K562 (cell line): ENCODE measurements around the gene FRMD4A. TPM values are rescaled to one million over a fixed set of nuclear protein-coding genes. Genes with fewer than 3 reads are reported as not detected.

Experiments
- ATAC-seq: fragments of 200-7000 bp; cut with Tn5 transposase; 3 replicates; pipeline ENCODE4 v1.9.1; 2020; ENCODE audit warnings: moderate library complexity
- BruUV-seq: library from RNA; stranded (reverse); fragments of 400-500 nt; replicated peaks from 2 replicates; lab custom pipeline; 2021; lab: Mats Ljungman, UMichigan
- CTCF ChIA-PET: fragments of 300-600 bp; formaldehyde crosslinking; extraction: SDS; loops from one replicate; lab custom pipeline; 2021; ENCODE audit warnings: low intra/inter-chr PET ratio; lab: Yijun Ruan, JAX
- POLR2A ChIA-PET: fragments of 300-600, 350-650 bp; sonication (Branson Sonifier 250); formaldehyde crosslinking; extraction: SDS; loops from one replicate; lab custom pipeline; 2021; ENCODE audit warnings: antibody characterized with exemption, inconsistent platforms; lab: Yijun Ruan, JAX
- DNase-seq, 4 experiments: peaks; one replicate each; pipeline versions ENCODE4 v3.0.0 to v3.0.0-alpha.2; 2011 to 2018; ENCODE audit warnings: low spot score in 3 of 4, mixed read lengths in 3 of 4; ENCODE audit errors: extremely low read depth in 1 of 4
- FAIRE-seq: peaks from 2 replicates; lab custom pipeline; 2011; peaks lifted over from hg19 to GRCh38; lab: Jason Lieb, UNC
- H2AFZ ChIP-seq: 2 replicates; pipeline ENCODE4 v1.6.0; 2011; ENCODE audit warnings: low read depth, low read length, control low read depth, inconsistent platforms
- H3K27ac ChIP-seq: fragments of 200-600 bp; 3 replicates; pipeline ENCODE4 v1.8.0; 2011; ENCODE audit warnings: low read depth, mild to moderate bottlenecking, control low read depth, inconsistent platforms, low read length, moderate library complexity, mixed read lengths; ENCODE audit errors: extremely low read depth
- H3K27me3 ChIP-seq, 2 experiments: fragments of 300-600 bp in 1 of 2; 2 replicates in 1 of 2; 3 replicates in 1 of 2; pipeline versions ENCODE4 v1.6.0 to v1.8.0; 2011; ENCODE audit warnings: inconsistent platforms in 2 of 2, low read length in 2 of 2, mild to moderate bottlenecking in 1 of 2, mixed read lengths in 1 of 2, moderate library complexity in 1 of 2; ENCODE audit not compliant: control insufficient read depth in 2 of 2, insufficient read depth in 2 of 2
- H3K36me3 ChIP-seq: fragments of 300-600 bp; 3 replicates; pipeline ENCODE4 v1.8.0; 2011; ENCODE audit warnings: mild to moderate bottlenecking, low read length, inconsistent platforms; ENCODE audit not compliant: control insufficient read depth, insufficient read depth
- H3K4me1 ChIP-seq, 2 experiments: fragments of 200-600 bp in 1 of 2; replicated peaks in 1 of 2; 2 replicates in 1 of 2; 3 replicates in 1 of 2; pipeline versions ENCODE4 v1.5.1 to v1.8.0; 2011; ENCODE audit warnings: inconsistent platforms in 2 of 2, low read length in 2 of 2, mild to moderate bottlenecking in 1 of 2, mixed read lengths in 1 of 2, moderate library complexity in 1 of 2; ENCODE audit not compliant: control insufficient read depth in 2 of 2, insufficient read depth in 2 of 2
- H3K4me2 ChIP-seq: 2 replicates; pipeline ENCODE4 v1.6.1; 2011; ENCODE audit warnings: low read length, control low read depth, inconsistent platforms, mixed read lengths; ENCODE audit not compliant: insufficient read depth
- H3K4me3 ChIP-seq: fragments of 200-600 bp; sonication (generic), shearing (Covaris generic); 2 replicates; pipeline ENCODE4 v1.5.1; 2016; ENCODE audit warnings: control low read depth, inconsistent platforms
- H3K79me2 ChIP-seq: fragments of 200-600 bp; 3 replicates; pipeline ENCODE4 v1.8.0; 2011; ENCODE audit warnings: low read length, inconsistent platforms; ENCODE audit not compliant: control insufficient read depth, insufficient read depth
- H3K9ac ChIP-seq, 2 experiments: 2 replicates each; pipeline versions ENCODE4 v1.6.0 to v1.6.1; 2011; ENCODE audit warnings: low read depth in 2 of 2, low read length in 2 of 2, control low read depth in 1 of 2, inconsistent platforms in 1 of 2, mild to moderate bottlenecking in 1 of 2, mixed read lengths in 1 of 2; ENCODE audit not compliant: insufficient read depth in 1 of 2
- H3K9me1 ChIP-seq: one replicate; pipeline ENCODE4 v1.6.0; 2011; ENCODE audit warnings: inconsistent platforms, mild to moderate bottlenecking, low read length, moderate library complexity; ENCODE audit not compliant: control insufficient read depth, insufficient read depth
- H3K9me3 ChIP-seq: replicated peaks from 2 replicates; pipeline ENCODE4 v1.5.1; 2011; ENCODE audit warnings: low read depth, low read length, inconsistent platforms; ENCODE audit not compliant: control insufficient read depth, insufficient read depth
- H4K20me1 ChIP-seq: replicated peaks from 2 replicates; pipeline ENCODE4 v1.6.1; 2011; ENCODE audit warnings: low read length, inconsistent platforms, mixed read lengths; ENCODE audit not compliant: control insufficient read depth, insufficient read depth
- ARID3A ChIP-seq: IDR thresholded peaks from 2 replicates; pipeline ENCODE4 v1.6.1; 2012; ENCODE audit warnings: low read depth, low read length, improper control_type of control experiment, borderline replicate concordance
- DACH1 ChIP-seq: fragments of 450-650 bp; IDR thresholded peaks from 2 replicates; pipeline ENCODE4 v1.6.1; 2018; ENCODE audit not compliant: partially characterized antibody
- EGR1 ChIP-seq: fragments of 450-650 bp; conservative IDR thresholded peaks from 2 replicates; pipeline ENCODE4 v1.6.1; 2017; ENCODE audit warnings: mild to moderate bottlenecking
- EP300 ChIP-seq: IDR thresholded peaks from 2 replicates; pipeline ENCODE4 v1.6.1; 2012; ENCODE audit warnings: low read length, improper control_type of control experiment
- FOSL1 ChIP-seq: fragments of 200-800 bp; sonication (Bioruptor generic); conservative IDR thresholded peaks from 2 replicates; pipeline ENCODE4 v1.6.1; 2016; ENCODE audit warnings: missing genetic modification characterization, missing compliant biosample characterization
- MCM7 ChIP-seq, 2 experiments: fragments of 450-650 bp; IDR thresholded peaks; 2 replicates each; pipeline ENCODE4 v1.6.1; 2016 to 2018
- MEF2A ChIP-seq: IDR thresholded peaks from 2 replicates; pipeline ENCODE4 v1.6.1; 2011; ENCODE audit warnings: low read depth, mild to moderate bottlenecking, low read length, moderate library complexity; ENCODE audit not compliant: control insufficient read depth
- MTA1 ChIP-seq: fragments of 450-650 bp; IDR thresholded peaks from 2 replicates; pipeline ENCODE4 v1.6.1; 2017; ENCODE audit warnings: borderline replicate concordance
- NEUROD1 ChIP-seq: fragments of 150-350 bp; IDR thresholded peaks from 2 replicates; pipeline ENCODE4 v1.6.1; 2014; ENCODE audit warnings: borderline replicate concordance, low read length, low read depth; ENCODE audit not compliant: partially characterized antibody
- NFIC ChIP-seq: fragments of 450-650 bp; IDR thresholded peaks from 2 replicates; pipeline ENCODE4 v1.6.1; 2017; ENCODE audit warnings: mild to moderate bottlenecking, inconsistent platforms
- RCOR1 ChIP-seq, 2 experiments: IDR thresholded peaks; 2 replicates each; pipeline ENCODE4 v1.6.1; 2012; ENCODE audit warnings: low read depth in 2 of 2, low read length in 2 of 2, borderline replicate concordance in 1 of 2, improper control_type of control experiment in 1 of 2
- RERE ChIP-seq: sonication (generic); formaldehyde crosslinking; IDR thresholded peaks from 2 replicates; pipeline ENCODE4 v1.8.0; 2023; ENCODE audit warnings: missing genetic modification reagents, mild to moderate bottlenecking, borderline replicate concordance
- SETDB1 ChIP-seq: IDR thresholded peaks from one replicate; pipeline ENCODE4 v1.6.1; 2012; ENCODE audit warnings: low read length, control low read depth, inconsistent platforms
- TAF9B ChIP-seq: fragments of 450-650 bp; IDR thresholded peaks from 2 replicates; pipeline ENCODE4 v1.6.1; 2018; ENCODE audit warnings: mild to moderate bottlenecking; ENCODE audit not compliant: partially characterized antibody
- ZBED1 ChIP-seq: IDR thresholded peaks from 2 replicates; pipeline ENCODE4 v1.6.1; 2014
- ZNF347 ChIP-seq: fragments of 450-650 bp; formaldehyde crosslinking; IDR thresholded peaks from 2 replicates; pipeline ENCODE4 v1.4.0; 2020; ENCODE audit warnings: low read depth, mild to moderate bottlenecking, moderate library complexity
- WGBS: fragments of 100-300 bp; shearing (Covaris generic); methylation state at CpG from one replicate; pipeline ENCODE4 v1.1.6; 2016; ENCODE audit warnings: low coverage, mixed read lengths; ENCODE audit not compliant: insufficient coverage; ENCODE audit errors: missing lambda C conversion rate; 5-methylcytosine and 5-hydroxymethylcytosine counted together
- in situ Hi-C: fragments of 300-500 bp; cut with MboI; formaldehyde crosslinking; loops from 4 replicates; pipeline ENCODE4 v1.15.0; 2018; ENCODE audit warnings: inconsistent platforms, mixed read lengths
- intact Hi-C: fragments of 100-400 bp; cut with micrococcal nuclease; formaldehyde crosslinking; loops from 2 replicates; pipeline ENCODE4 v1.14.2; 2022
- polyA plus RNA-seq, 8 experiments: library from polyadenylated mRNA; depleted of rRNA in 4 of 8; stranded (reverse) in 5 of 8; unstranded in 3 of 8; fragments of >200 nt; fragmentation: Nextera tagmentation in 2 of 8; fragmentation: Illumina TruSeq in 1 of 8; extraction: Ambion mirVana in 2 of 8; extraction: Trizol in 1 of 8; gene quantifications; 2 replicates each; pipeline versions ENCODE4 v1.2.1 to v1.2.3, GENCODE V29; 2011 to 2014; ENCODE audit warnings: inconsistent platforms in 1 of 8, missing spikeins in 1 of 8
- total RNA-seq, 7 experiments: library from RNA; depleted of rRNA in 6 of 7; stranded (reverse); fragments of >200 nt in 6 of 7; fragmentation: Illumina TruSeq in 2 of 7; extraction: Trizol in 2 of 7; gene quantifications; 2 replicates each; pipeline versions ENCODE4 v1.2.1 to v1.2.3, GENCODE V29; 2011 to 2021; ENCODE audit warnings: low replicate concordance in 1 of 7

The FRMD4A gene
- total and polyA plus RNA-seq, 9 of the 15 experiments (the other 6 are each of a cell fraction or from before 2014, with no cell fraction given) = 0.80 to 5.2 (median 3.0) TPM

GRCh38 chr10:13712837-13713581, 617.7 kb downstream of the FRMD4A start:
- H2AFZ ChIP-seq = peak overlapping the region; percentile 80
- no peaks in the 10 kb centered on the region for H4K20me1 ChIP-seq
- WGBS = 13% methylated on average over 6 of the region's 6 CpGs
- intact Hi-C loops = no loop called here
- CTCF ChIA-PET = no interaction called here
- no peak overlapping the region for H3K4me3 ChIP-seq
- POLR2A ChIA-PET = interaction anchor here (0.7 to 1.2 kb wide), 2 partner anchors 19 to 473 kb away, joined by 3 read pairs; no protein-coding TSS in a partner anchor
- ATAC-seq = peak; percentile 69
- FAIRE-seq = peak; percentile 87
- H3K27me3 ChIP-seq = no peaks in the 10 kb centered on the region
- H3K4me2 ChIP-seq = peak overlapping the region; percentile 53; the same call in 1 of the 2 replicates
- H3K9me3 ChIP-seq = no peaks in the 10 kb centered on the region
- no peaks in the 10 kb centered on the region for H3K9me1 ChIP-seq
- peak; percentile 52 to 74 (median 60) for DNase-seq
- in situ Hi-C loops = no loop called here
- peak overlapping the region in 1 of 2 experiments; percentile 13; a peak in 1 of 4 replicates for H3K9ac ChIP-seq
- H3K36me3 ChIP-seq = no peaks in the 10 kb centered on the region
- H3K27ac ChIP-seq = peak overlapping the region; percentile 46; the same call in 1 of the 3 replicates
- BruUV-seq = no TSS peak
- H3K4me1 ChIP-seq = peaks cover 9 to 13% of the 10 kb centered on the region in 2 experiments; a peak in 4 of 5 replicates
- no peaks in the 10 kb centered on the region for H3K79me2 ChIP-seq
- TF ChIP-seq RCOR1 (IDR thresholded peaks at IDR 0.05; ENCODE audit: borderline replicate concordance in 1 of 2, low read depth in 2 of 2, low read length in 2 of 2) (0 out of 4 replicates have a peak, but pooled peaks of 1 of the 2 experiments have one; percentile 51), FOSL1 (tag) (peak; percentile 91), NEUROD1 (peak; percentile 20), SETDB1 (no peak), EP300 (peak; percentile 73; the same call in 1 of the 2 replicates), MTA1 (no peak), TAF9B (no peak), ZBED1 (no peak), ZNF347 (CRISPR knock-in tag) (no peak), MEF2A (peak; percentile 31; the same call in 1 of the 2 replicates), NFIC (peak; percentile 34; the same call in 1 of the 2 replicates), ARID3A (peak; percentile 13; the same call in 1 of the 2 replicates), MCM7 (IDR thresholded peaks at IDR 0.05) (no peak), RERE (CRISPR knock-in tag) (no peak), DACH1 (peak; percentile 23), EGR1 (peak; percentile 71)
